ENCODE results near the gene PGAP6. TPM values are rescaled to one million over a fixed set of nuclear protein-coding genes. Genes with fewer than 3 reads are reported as not detected.

The PGAP6 gene, protein sequence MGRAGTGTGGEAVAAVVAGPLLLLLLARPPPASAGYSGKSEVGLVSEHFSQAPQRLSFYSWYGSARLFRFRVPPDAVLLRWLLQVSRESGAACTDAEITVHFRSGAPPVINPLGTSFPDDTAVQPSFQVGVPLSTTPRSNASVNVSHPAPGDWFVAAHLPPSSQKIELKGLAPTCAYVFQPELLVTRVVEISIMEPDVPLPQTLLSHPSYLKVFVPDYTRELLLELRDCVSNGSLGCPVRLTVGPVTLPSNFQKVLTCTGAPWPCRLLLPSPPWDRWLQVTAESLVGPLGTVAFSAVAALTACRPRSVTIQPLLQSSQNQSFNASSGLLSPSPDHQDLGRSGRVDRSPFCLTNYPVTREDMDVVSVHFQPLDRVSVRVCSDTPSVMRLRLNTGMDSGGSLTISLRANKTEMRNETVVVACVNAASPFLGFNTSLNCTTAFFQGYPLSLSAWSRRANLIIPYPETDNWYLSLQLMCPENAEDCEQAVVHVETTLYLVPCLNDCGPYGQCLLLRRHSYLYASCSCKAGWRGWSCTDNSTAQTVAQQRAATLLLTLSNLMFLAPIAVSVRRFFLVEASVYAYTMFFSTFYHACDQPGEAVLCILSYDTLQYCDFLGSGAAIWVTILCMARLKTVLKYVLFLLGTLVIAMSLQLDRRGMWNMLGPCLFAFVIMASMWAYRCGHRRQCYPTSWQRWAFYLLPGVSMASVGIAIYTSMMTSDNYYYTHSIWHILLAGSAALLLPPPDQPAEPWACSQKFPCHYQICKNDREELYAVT
- total RNA-seq (2022) (85.5 and 87.1 TPM in 2 replicates), Bru-seq, nascent RNA (percentile 49 among the genes with signal in this experiment), BruChase-seq, experiment 1, labeled RNA remaining after a 2-hour chase (percentile 65 among the genes with signal in this experiment), BruChase-seq, experiment 2, labeled RNA remaining after a 6-hour chase (percentile 84 among the genes with signal in this experiment)
- long read RNA-seq, transcript TMEM8A-204 (13 exons, 3,691 nt): major isoform, 154 of 233 reads
- long read RNA-seq, partial matches to known transcripts: 45 of 233 reads
- long read RNA-seq, other reads (novel, unspliced or antisense): 34 of 233 reads

DNA sequence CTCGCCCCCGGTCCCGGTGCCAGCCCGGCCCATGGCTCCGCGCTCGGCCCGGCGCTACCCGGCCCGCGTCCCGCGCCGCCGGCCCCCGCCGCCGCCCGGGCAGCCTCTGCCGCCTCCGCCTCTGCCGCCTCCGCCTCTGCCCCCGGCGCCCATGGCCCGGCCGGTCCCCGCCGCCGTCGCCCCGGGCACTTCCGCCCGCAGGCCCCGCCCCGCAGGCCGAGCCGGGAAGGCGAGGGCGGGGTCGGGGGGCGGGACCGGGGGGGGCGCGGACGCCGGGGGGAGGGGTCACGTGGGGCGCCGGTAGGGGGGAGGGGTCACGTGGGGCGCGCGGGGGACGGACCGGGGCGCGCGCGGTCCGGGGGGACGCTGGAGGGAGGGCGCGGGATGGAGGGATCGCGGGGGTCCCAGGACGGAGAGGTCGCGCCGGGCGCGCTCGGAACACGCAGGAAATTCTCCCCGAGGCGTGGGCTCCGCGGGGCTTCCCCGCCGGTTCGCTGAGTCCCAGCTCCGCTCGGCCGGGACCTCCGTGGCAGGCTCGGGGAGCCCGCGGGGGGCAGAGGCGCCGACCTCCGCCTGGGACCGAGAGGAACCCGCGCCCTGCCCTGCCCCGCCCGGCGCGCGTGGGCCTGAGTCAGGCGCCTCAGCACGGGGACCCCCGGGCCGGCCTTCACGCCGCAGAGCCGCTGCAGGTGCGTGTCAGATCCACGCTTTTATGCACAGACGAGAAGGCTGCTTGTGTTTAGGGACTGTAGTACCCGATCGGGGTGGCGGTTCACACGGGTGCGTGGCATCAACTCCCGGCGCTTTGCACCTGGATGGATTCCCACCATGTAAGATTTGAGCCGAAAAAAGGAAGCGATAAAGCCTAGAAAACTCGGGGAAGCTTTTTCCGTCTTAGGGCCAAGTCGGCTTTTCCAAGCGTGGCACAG is at the start of gene PGAP6:
TSS of gene PGAP6 (minus strand) at position 190 of the 929 bp plus-strand sequence. CDS start at position 33, 157 bp downstream.
- TF ChIP-seq, protein P1, sequence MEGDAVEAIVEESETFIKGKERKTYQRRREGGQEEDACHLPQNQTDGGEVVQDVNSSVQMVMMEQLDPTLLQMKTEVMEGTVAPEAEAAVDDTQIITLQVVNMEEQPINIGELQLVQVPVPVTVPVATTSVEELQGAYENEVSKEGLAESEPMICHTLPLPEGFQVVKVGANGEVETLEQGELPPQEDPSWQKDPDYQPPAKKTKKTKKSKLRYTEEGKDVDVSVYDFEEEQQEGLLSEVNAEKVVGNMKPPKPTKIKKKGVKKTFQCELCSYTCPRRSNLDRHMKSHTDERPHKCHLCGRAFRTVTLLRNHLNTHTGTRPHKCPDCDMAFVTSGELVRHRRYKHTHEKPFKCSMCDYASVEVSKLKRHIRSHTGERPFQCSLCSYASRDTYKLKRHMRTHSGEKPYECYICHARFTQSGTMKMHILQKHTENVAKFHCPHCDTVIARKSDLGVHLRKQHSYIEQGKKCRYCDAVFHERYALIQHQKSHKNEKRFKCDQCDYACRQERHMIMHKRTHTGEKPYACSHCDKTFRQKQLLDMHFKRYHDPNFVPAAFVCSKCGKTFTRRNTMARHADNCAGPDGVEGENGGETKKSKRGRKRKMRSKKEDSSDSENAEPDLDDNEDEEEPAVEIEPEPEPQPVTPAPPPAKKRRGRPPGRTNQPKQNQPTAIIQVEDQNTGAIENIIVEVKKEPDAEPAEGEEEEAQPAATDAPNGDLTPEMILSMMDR (IDR thresholded peaks at IDR 0.05; ENCODE audit: insufficient read depth in 1 of 2, low read depth in 1 of 2, low read length in 1 of 2, severe bottlenecking in 1 of 2, unreplicated experiment in 1 of 2): no peak
- intact Hi-C loops (cut with micrococcal nuclease; ENCODE audit: unreplicated experiment): no loop called here
- ChIA-PET POLR2A (interaction anchor here (0.7 kb wide), 1 partner anchor 201 kb away, joined by 6 read pairs; no protein-coding TSS in a partner anchor), CTCF (interaction anchor here (0.7 to 1.1 kb wide), 5 partner anchors 11 to 203 kb away, joined by 3 to 7 read pairs (median 3); partner anchors contain the start of genes AXIN1 and MRPL28)
- peaks cover 9% of the 10 kb centered on the region for H3K36me3 Mint-ChIP-seq (ENCODE audit: insufficient read depth, unreplicated experiment)
- no peaks in the 10 kb centered on the region for H3K9me3 Mint-ChIP-seq (ENCODE audit: unreplicated experiment)
- no peaks in the 10 kb centered on the region for H3K27me3 Mint-ChIP-seq (ENCODE audit: insufficient read depth, unreplicated experiment)
- DNase-seq: peak; percentile 57 to 80
- no peak within 1 kb of the TSS for H3K27ac Mint-ChIP-seq (ENCODE audit: unreplicated experiment)
- H3K36me3 ChIP-seq (ENCODE audit: control insufficient read depth, insufficient read depth, low read length): no peaks in the 10 kb centered on the region; the same call in 1 of the 2 replicates
- H3K4me3 Mint-ChIP-seq (ENCODE audit: unreplicated experiment): peak within 1 kb of the TSS; percentile 71
- no peaks in the 10 kb centered on the region for H3K9me3 ChIP-seq
- H3K4me1 Mint-ChIP-seq (ENCODE audit: low read depth, unreplicated experiment): no peaks in the 10 kb centered on the region
- no peaks in the 10 kb centered on the region for H3K4me1 ChIP-seq
- TSS peak; percentile 54 for BruUV-seq (replicated peaks)
- peak within 1 kb of the TSS; percentile 76 for H3K4me3 ChIP-seq (ENCODE audit: low read depth, low read length)
- no peaks in the 10 kb centered on the region for H3K27me3 ChIP-seq (replicated peaks; ENCODE audit: control insufficient read depth, insufficient read depth, low read length)

DNA sequence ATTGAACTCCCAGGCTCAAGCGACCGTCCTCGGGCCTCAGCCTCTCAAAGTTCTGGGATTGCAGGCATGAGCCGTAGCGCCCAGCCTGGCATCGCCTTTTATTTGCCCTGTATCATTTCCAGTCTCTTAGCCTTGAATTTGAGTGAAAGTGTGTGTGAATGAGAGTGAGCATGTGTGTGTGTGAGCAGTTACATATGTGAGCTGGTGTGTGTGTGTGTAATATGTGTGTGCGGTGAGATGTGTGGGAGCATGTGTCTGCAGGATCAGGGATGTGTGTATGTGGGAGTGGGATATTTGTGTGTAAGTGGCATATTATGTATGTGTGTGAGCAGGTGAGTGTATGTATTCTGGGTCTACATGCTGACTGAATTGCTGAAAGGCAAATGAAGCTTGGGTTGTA is 49.1 kb upstream of the PGAP6 start:
- Mint-ChIP-seq H3K36me3 (ENCODE audit: insufficient read depth, unreplicated experiment) (no peaks in the 10 kb centered on the region), H3K9me3 (ENCODE audit: unreplicated experiment) (no peaks in the 10 kb centered on the region), H3K27ac (ENCODE audit: unreplicated experiment) (no peak overlapping the region), H3K4me3 (ENCODE audit: unreplicated experiment) (no peak overlapping the region), H3K4me1 (ENCODE audit: low read depth, unreplicated experiment) (no peaks in the 10 kb centered on the region), H3K27me3 (ENCODE audit: insufficient read depth, unreplicated experiment) (no peaks in the 10 kb centered on the region)
- TF ChIP-seq, protein P1 (IDR thresholded peaks at IDR 0.05; ENCODE audit: insufficient read depth in 1 of 2, low read depth in 1 of 2, low read length in 1 of 2, severe bottlenecking in 1 of 2, unreplicated experiment in 1 of 2): no peak
- no peaks in the 10 kb centered on the region; the same call in 1 of the 2 replicates for H3K4me1 ChIP-seq
- DNase-seq: no peak
- ChIA-PET CTCF (no interaction called here), POLR2A (interaction anchor here (0.5 kb wide), 1 partner anchor 29 kb away, joined by 3 read pairs; no protein-coding TSS in a partner anchor)
- no peaks in the 10 kb centered on the region for H3K9me3 ChIP-seq
- no peaks in the 10 kb centered on the region for H3K27me3 ChIP-seq (replicated peaks; ENCODE audit: control insufficient read depth, insufficient read depth, low read length)
- no peaks in the 10 kb centered on the region for H3K36me3 ChIP-seq (ENCODE audit: control insufficient read depth, insufficient read depth, low read length)
- H3K4me3 ChIP-seq (ENCODE audit: low read depth, low read length): no peak overlapping the region
- BruUV-seq (replicated peaks): no TSS peak
- intact Hi-C loops (cut with micrococcal nuclease; ENCODE audit: unreplicated experiment): no loop called here
